Erythroblast (primary cell): ENCODE results near the gene NNAT.

Source experiments
- GATA1 ChIP-seq: IDR thresholded peaks from 2 replicates; pipeline ENCODE4 v1.6.1; 2011; ENCODE audit warnings: low read depth, mild to moderate bottlenecking, control low read depth, low read length, moderate library complexity
- POLR2A ChIP-seq: IDR thresholded peaks from 2 replicates; pipeline ENCODE4 v1.6.1; 2011; ENCODE audit warnings: mild to moderate bottlenecking, low read length

GRCh38 chr20:37503256-37503927 is 17.7 kb upstream of the NNAT start:
- no peak for TF ChIP-seq POLR2A
- TF ChIP-seq GATA1: no peak
